Keratinocyte (primary cell): ENCODE results near the gene AIG1.

Source experiments
- EZH2 ChIP-seq: IDR thresholded peaks from one replicate; pipeline ENCODE4 v1.6.1; 2012; ENCODE audit warnings: inconsistent platforms, mild to moderate bottlenecking, low read length, moderate library complexity
- TF ChIP-seq, protein P1 (sequence below), 3 experiments: IDR thresholded peaks in 1 of 3; conservative IDR thresholded peaks in 1 of 3; optimal IDR thresholded peaks in 1 of 3; 2 replicates in 2 of 3; 3 replicates in 1 of 3; pipeline versions ENCODE3 to v1.5.1; 2011; ENCODE audit warnings: low read length in 3 of 3, mild to moderate bottlenecking in 3 of 3, moderate library complexity in 2 of 3, control low read depth in 1 of 3, inconsistent platforms in 1 of 3; ENCODE audit not compliant: insufficient read depth in 2 of 3; ENCODE audit errors: extremely low read depth in 1 of 3

DNA sequence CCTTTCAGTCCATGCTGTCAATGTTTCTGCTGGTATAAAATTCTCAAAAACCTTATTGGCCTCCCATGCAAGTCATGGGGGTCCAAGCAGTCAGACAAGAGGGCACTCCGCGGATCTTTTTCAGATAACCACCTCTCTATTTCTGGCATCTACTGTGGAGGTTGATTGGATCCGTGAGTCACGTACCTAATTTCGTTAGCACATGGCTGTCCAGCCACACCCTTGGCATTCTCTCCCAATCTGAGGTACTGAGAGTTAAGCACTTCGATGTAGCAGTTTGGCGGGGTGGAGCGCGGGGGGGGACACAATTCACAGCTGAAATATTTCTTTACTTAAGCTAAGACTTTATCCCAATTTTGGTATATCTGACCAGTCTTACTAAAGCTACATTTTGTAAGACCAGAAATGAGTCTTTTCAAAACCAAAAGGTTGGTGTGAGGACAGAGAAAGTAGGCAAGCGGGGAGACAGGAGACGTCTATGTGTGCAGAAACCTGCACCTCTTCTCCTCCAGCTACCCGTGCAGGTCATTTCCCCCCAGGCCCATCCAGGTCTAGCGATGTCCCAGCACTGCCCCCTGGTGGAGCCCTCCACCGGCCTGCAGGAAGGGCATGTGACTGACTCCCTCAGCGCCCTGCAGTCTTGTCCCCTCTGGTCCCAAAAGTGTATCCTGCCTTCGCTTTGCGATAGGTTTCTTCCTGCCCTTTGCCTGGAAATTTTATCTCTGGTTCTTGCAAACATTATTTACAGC is 276.7 kb downstream of the AIG1 start:
- TF ChIP-seq, protein P1, sequence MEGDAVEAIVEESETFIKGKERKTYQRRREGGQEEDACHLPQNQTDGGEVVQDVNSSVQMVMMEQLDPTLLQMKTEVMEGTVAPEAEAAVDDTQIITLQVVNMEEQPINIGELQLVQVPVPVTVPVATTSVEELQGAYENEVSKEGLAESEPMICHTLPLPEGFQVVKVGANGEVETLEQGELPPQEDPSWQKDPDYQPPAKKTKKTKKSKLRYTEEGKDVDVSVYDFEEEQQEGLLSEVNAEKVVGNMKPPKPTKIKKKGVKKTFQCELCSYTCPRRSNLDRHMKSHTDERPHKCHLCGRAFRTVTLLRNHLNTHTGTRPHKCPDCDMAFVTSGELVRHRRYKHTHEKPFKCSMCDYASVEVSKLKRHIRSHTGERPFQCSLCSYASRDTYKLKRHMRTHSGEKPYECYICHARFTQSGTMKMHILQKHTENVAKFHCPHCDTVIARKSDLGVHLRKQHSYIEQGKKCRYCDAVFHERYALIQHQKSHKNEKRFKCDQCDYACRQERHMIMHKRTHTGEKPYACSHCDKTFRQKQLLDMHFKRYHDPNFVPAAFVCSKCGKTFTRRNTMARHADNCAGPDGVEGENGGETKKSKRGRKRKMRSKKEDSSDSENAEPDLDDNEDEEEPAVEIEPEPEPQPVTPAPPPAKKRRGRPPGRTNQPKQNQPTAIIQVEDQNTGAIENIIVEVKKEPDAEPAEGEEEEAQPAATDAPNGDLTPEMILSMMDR (optimal IDR thresholded peaks at IDR 0.05 in 1 of 3, IDR thresholded peaks at IDR 0.05 in 1 of 3, conservative IDR thresholded peaks at IDR 0.05 in 1 of 3; ENCODE audit: extremely low read depth in 1 of 3, insufficient read depth in 2 of 3, low read length in 3 of 3), result peak; percentile 88 to 90 (median 90)
- TF ChIP-seq EZH2, result no peak
